ENCODE results near the gene RPS6KB2.

DNA sequence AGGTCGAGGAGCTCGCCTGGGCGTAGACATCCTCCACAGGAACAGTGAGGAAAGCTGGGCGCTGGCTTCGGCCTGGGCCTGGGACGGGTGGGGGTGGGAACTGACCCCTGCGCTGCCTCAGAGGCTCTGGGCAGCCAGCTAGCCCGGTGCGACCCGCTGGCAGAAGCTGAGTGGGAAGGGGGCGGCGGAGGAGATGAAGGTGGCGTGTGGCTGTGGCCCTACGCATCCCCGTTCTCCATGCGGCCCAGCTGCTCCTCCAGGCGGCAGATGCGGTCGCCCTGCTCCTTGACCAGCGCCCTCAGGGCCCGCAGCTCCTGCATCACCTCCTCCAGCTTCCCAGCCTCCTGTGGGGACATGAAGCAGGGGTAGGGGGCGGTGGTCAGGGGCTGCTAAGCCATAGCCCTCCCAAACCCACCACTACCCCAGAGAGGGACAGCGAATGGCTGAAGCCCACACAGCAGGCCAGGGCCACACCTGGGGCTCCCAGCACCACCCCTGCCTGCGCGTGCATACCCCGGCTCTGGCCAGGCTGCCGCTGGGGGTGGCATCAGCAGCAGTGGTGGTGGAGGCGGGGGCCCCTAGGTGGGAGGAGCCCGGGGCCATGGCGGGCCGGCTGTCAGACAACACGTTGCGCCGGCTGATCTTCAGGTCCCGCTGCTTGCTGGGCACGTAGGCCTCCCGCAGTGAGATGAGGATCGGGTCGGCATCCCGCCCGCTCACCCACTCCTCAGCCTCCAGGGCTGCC is 10.0 kb downstream of the RPS6KB2 start:
- TF ChIP-seq, protein P1, sequence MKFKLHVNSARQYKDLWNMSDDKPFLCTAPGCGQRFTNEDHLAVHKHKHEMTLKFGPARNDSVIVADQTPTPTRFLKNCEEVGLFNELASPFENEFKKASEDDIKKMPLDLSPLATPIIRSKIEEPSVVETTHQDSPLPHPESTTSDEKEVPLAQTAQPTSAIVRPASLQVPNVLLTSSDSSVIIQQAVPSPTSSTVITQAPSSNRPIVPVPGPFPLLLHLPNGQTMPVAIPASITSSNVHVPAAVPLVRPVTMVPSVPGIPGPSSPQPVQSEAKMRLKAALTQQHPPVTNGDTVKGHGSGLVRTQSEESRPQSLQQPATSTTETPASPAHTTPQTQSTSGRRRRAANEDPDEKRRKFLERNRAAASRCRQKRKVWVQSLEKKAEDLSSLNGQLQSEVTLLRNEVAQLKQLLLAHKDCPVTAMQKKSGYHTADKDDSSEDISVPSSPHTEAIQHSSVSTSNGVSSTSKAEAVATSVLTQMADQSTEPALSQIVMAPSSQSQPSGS (IDR thresholded peaks at IDR 0.05; ENCODE audit: low read length), result no peak
- TF ChIP-seq, protein P2, sequence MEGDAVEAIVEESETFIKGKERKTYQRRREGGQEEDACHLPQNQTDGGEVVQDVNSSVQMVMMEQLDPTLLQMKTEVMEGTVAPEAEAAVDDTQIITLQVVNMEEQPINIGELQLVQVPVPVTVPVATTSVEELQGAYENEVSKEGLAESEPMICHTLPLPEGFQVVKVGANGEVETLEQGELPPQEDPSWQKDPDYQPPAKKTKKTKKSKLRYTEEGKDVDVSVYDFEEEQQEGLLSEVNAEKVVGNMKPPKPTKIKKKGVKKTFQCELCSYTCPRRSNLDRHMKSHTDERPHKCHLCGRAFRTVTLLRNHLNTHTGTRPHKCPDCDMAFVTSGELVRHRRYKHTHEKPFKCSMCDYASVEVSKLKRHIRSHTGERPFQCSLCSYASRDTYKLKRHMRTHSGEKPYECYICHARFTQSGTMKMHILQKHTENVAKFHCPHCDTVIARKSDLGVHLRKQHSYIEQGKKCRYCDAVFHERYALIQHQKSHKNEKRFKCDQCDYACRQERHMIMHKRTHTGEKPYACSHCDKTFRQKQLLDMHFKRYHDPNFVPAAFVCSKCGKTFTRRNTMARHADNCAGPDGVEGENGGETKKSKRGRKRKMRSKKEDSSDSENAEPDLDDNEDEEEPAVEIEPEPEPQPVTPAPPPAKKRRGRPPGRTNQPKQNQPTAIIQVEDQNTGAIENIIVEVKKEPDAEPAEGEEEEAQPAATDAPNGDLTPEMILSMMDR (IDR thresholded peaks at IDR 0.05 in 2 of 3, conservative IDR thresholded peaks at IDR 0.05 in 1 of 3; ENCODE audit: control insufficient read depth in 2 of 3, extremely low read depth in 1 of 3, insufficient read depth in 1 of 3, low read depth in 3 of 3, low read length in 3 of 3), result peak in 1 of 3 experiments; percentile 28; a peak in 1 of 6 replicates
- peak; percentile 81 for TF ChIP-seq POLR2A (IDR thresholded peaks at IDR 0.05; ENCODE audit: low read depth, low read length)
- TF ChIP-seq GABPA (IDR thresholded peaks at IDR 0.05; ENCODE audit: low read depth), result no peak
- TF ChIP-seq, protein P3, sequence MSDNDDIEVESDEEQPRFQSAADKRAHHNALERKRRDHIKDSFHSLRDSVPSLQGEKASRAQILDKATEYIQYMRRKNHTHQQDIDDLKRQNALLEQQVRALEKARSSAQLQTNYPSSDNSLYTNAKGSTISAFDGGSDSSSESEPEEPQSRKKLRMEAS (IDR thresholded peaks at IDR 0.05; ENCODE audit: low read depth, low read length), result no peak
- no peak for TF ChIP-seq EED (IDR thresholded peaks at IDR 0.05; ENCODE audit: low read depth)
- no peak for TF ChIP-seq CHD2 (IDR thresholded peaks at IDR 0.05; ENCODE audit: borderline replicate concordance, low read depth, low read length)
- no peak; the same call in 1 of the 2 replicates for TF ChIP-seq SIN3A (IDR thresholded peaks at IDR 0.05; ENCODE audit: low read depth, low read length)
- no peak for TF ChIP-seq HCFC1 (IDR thresholded peaks at IDR 0.05; ENCODE audit: low read length)
- no peak for TF ChIP-seq POLR2AphosphoS2 (IDR thresholded peaks at IDR 0.05; ENCODE audit: low read depth, low read length)
- no peak for TF ChIP-seq KDM1A (IDR thresholded peaks at IDR 0.05; ENCODE audit: borderline replicate concordance)
- no peak for TF ChIP-seq KAT2A (conservative IDR thresholded peaks at IDR 0.05; ENCODE audit: control insufficient read depth, low read depth, low read length)
- no peak for TF ChIP-seq SP1 (IDR thresholded peaks at IDR 0.05; ENCODE audit: low read depth, low read length)
